ENCODE measurements around the gene DLGAP1.
"Not testable (repeated sequence)": the region's sequence is repeated elsewhere in the genome, so short reads cannot be mapped to it uniquely, and the experiment has no call there.

DLGAP1 gene

DNA sequence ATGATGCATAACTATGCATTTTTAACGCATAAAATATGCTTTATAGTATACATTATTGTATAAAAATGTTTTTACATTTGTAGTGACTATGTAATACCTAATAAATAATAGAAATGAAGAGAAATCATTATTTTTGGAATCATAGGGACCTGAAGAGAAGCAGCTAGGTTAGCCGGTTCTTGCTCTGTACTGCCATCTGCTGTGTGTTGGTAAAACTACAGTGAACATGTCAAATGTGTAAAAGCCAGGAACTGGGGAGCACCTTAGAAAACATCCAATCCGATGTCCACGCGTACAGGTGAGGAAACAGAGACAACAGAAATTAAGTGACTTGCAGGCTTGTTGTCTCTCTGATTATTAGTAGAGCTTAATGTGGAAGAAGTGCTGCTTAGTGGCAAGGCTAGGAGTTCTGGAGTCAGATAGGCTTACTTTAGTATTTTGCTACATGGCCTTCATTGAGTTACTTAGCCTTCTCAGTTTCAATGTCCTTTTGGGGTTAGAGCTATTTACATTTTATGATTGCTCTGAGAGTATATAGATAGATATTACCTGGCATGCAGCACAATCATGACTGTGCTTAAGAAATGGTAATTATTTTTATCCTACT lies 386.5 kb downstream of the DLGAP1 start:
- peak; percentile 1 to 2 for DNase-seq

DNA sequence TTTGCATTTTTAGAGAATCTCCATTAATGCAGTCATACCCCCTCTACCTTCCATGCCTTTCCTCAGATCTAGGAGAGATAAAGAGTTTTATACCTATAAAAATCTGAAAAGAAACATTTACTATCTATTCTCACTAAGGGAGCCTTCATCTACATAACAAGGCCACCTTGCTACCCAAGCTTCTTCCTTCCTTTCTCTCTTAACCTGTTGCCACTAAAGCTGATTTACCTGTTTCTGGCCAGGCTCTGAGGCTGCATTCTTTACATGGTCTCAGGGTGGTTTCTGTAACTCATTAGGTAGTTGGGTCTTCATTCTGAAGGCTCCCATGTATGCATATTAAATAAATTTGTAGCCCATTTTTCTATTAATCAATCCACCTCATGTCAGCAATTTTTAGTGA lies 391.6 kb downstream of the DLGAP1 start:
- no peak for DNase-seq

DNA sequence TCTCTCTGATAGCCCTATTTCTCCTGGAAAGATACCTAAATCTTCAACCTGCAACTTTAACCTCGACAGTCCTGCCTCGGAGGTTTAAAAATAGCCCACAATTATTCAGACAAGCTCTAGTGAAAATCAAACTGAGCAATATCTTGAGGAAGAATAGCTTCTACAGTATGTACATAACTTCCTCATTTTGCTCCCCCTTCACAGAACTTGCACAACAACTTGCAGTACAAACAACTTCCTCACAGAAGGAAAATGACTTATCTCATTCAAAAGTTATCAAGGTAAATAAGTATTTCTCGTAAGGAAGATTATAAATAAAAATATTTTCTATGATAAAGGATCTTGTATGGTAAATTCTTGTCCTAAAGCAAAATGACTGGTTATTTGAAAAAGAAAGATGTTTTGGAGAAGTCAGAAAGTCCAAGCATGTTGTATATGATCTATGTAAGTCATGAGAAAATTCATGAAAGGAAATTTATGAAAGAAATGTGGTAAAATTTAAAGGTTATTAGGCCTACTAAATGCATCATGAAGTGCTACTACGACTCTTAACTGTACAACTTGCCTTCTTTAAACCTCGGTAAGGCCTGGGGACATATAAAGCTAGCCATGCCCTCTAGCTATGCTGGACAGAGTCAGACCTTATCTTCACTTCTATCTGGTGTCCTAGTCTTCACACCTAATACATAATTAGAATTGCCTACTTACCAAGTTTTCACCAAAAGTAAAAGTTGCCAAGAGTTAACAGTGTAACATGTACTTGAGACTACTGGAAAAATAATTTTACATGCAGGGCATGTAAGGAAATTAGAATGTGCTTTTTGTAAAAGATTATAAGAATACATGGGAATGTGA lies 394.5 kb downstream of the DLGAP1 start:
- DNase-seq = no peak

DNA sequence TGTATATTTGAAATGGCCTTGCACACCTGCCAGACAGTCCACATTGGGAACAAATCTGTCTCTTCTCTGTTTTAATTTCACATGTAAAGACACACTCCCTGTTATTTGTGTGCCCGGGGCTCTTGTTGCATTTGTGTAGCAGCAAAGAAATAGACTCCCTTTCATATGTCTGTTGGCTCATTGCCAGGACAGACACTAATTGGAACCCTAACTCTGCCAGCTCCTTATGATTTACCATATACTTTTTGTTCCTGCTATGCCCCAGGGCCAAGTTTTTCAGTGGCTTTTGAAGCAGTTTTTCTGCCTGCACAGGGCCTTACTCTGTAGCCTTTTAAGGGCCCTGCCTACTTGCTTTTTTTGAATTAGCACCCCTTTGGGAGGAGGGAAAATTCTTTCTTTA lies 396.9 kb downstream of the DLGAP1 start:
- DNase-seq = no peak

DNA sequence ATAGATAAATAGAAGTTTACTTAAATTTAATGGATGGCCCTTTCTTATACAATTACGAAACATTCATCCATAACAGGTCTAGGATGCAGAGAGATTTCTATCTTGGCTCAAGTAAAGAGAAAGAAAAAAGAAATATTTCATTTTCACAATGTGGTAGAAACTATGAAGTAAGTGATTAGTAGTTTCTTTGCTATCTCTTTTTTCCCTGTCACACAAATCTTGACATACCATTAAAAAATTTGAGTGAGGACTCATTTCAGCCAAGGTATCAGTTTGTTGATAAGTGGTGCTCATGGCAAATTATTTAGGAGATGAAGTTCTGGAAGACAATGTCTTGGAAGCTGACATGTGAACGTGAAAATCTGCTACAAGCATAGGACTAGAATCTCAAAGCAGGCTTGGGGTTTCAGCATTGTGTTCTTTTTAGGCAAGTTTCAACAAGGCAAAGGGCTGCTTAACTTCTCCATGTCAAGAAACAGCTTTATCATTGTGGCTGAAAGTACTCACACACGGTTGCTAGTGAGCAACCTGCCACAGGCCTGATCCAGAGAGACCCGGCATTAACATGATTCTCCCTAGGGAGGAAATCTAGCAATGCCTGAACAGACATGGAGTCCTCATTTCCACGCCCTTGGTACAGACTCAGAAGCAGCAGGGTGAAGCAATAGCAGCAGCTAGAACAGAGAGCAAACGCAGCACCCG lies 414.6 kb downstream of the DLGAP1 start:
- DNase-seq = no peak

DNA sequence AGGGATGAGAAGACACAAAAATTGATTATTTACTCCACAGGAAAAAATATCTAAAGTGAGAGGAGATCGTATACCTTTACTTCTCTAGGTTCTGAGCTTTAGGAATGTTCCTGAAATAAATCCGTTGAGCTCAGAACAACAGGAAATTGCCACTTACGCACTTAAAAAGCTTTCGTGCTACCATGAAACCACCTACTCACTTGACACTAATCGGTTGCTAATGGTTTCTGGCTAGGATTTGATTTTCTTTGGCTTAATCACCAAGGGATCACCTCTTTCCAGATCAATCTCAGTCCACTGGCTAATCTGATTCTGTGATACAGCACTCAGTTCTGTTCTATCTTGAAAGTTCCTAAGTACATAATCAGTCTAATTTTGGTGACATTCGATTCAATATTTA lies 419.6 kb downstream of the DLGAP1 start:
- no peak for DNase-seq

DNA sequence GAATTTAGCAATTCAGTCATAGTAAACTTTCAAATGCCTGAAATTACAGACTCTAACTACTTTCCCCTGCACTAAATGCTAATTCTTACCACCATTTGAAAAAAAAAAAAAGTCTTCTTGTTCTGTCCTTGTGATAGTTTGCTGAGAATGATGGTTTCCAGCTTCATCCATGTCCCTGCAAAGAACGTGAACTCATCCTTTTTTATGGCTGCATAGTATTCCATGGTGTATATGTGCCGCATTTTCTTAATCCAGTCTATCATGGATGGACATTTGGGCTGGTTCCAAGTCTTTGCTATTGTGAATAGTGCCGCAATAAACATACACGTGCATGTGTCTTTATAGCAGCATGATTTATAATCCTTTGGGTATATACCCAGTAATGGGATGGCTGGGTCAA lies 420.3 kb downstream of the DLGAP1 start:
- DNase-seq = not testable (repeated sequence)

DNA sequence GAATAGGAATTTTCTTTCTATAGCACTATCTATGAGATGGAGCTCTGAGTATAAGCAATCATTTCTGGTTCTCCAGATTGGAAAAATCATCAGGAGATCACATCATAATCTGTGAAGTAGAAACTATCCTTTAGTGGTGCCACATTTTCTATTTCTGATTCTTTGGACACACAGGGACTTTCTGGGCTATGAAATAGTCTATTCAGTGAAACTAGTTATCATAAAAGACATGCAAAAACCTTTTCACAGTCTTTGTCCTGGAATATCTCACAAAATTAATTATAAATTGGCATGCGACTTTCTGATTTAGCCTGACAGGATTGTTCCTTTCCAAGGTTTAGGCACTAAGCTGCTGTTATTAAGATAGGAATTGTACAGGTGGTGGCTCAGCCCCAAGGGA lies 428.6 kb downstream of the DLGAP1 start:
- no peak for DNase-seq

DNA sequence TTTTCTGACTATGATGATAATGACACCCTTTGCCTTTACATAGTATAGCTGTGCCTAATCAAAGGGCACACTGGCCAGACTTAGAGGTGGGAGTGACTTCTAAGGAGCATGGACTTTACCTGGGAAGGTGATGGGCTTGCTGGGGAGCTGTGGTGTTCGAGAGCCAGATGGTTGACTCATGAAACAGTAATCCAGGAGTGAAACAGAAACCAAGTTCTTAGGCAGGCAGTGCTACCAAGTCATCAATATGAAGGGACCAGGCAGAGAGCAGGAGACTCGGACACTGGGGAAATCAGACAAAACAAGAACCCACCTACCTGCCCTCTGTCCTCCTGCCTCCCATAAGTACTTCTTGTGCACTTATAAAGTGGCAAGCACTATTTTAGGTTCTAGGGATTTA lies 430.4 kb downstream of the DLGAP1 start:
- no peak for DNase-seq

DNA sequence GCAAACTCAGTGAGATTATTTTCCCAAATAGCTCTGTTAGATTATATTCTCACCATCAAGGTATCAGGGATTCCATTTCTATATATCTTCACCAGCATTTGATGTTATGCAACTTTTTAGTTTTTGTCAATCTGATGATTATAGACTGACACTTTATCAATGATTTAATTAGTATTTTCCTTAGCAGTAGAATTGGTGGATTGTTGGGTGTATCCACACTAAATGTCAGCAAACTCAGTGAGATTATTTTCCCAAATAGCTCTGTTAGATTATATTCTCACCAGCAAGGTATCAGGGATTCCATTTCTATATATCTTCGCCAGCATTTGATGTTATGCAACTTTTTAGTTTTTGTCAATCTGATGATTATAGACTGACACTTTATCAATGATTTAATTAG lies 432.4 kb downstream of the DLGAP1 start:
- not testable (repeated sequence) for DNase-seq

DNA sequence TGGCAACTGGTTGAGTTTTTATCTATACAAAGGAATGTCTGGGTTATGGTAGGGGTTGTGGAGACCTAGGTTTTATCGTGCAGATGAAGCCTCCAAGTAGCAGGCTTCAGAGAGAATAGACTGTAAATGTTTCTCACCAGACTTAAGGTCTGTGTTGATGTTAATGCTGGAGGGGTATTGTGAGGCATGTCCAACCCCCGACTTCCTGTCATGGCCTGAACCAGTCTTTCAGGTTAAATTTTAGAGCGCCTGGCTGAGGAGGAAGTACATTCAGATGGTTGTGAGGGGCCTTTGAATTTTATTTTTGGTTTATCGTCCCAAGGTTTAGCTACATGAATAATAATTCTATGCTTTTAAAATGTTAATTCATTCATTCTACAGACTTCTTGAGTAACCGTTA lies 435.1 kb downstream of the DLGAP1 start:
- DNase-seq = no peak

DNA sequence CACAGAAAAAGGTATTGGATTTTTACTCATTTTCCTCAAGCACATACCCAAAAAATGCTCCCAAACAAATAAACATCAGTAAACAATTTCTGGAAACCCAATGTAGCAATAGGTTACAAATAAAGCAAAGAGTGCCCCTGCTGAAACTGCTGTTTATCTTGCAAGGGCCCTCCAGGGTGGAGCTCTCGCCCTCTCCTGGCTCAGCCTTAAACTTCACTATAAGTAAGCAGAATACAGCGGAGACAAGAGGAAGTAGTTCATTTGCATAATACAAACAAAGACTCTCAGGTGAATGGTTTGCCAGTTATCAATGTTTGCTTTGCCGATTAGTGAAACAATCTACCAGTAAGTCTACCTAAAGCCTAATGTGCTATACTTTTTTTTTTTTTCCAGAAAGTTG lies 437.6 kb downstream of the DLGAP1 start:
- DNase-seq = no peak

DNA sequence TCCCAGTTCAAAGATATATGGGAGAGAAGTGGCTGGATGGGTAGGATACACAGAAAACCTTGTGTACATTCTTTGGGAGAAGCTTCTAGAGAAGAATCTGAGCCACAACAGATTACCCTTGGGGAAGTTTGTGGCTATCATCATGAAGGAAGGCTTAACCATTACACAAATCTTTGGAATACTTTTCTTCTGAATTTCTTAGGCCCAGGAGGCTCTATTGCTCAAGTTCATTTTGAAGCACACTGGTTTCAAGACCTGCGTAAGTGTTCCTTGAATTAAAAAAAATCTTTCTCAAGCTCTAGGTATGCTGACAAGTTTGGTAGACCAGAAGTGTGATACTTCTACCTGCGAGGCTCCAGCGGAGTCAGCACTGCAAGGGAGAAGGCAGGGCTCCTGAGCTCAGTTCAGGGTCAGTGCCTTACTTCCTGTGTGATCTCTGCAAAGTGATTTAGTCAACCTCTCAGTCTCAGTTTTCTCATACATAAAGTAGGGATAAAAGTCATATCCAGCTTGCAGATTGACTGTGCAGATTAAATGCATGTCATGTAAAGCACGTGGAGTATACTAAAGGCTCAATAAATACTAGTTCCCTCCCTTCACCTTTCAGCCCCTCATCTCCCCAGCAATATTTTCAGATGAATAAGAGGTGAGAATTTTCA lies 438.6 kb downstream of the DLGAP1 start:
- DNase-seq = no peak

DNA sequence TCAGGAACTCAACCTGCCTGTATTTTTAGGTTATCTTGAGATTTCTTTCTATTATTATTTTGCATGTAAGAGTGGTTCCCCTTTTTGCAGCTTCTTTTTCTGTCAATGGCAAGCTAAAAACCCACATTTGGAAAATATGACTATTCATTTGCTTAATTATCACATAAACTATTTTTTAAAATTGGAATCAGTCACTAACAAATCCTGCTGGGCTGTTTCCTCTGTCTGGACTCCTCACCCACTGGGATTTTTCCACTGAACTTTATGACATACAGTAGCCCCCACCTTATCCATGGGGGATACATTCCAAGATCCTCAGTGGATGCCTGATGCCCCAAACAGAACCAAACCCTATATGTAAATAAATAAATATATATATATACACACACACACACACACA lies 447.3 kb downstream of the DLGAP1 start:
- DNase-seq = no peak

DNA sequence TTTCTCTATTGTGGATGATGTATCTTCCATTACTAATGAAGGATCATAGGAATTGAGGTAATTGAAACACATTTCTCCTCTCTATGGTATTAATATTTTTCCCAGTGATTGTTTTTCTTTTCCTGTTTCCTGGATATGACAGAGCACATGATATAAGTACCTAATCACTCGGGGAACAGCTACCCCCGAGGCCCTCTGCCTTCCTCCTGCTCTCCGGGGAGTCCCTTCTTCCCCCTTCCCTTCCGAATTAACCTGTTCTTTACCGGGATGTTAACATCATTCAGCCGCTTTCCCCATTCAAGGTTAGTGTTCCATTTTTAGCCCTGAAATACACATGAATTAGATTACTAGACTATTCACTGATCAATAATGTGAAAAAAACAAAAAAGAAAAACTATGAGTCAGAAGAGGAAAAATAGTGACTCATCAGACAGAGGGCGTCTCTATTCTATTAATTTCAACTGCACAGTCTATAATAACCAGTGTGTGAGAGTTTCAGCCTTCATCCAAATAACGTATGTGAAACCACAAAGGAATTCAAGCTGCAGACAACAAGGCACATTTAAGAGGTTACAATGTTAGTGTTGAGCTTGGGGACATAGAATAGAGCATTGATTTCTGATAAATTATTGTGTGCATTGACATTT lies 450.8 kb downstream of the DLGAP1 start:
- no peak for DNase-seq

DNA sequence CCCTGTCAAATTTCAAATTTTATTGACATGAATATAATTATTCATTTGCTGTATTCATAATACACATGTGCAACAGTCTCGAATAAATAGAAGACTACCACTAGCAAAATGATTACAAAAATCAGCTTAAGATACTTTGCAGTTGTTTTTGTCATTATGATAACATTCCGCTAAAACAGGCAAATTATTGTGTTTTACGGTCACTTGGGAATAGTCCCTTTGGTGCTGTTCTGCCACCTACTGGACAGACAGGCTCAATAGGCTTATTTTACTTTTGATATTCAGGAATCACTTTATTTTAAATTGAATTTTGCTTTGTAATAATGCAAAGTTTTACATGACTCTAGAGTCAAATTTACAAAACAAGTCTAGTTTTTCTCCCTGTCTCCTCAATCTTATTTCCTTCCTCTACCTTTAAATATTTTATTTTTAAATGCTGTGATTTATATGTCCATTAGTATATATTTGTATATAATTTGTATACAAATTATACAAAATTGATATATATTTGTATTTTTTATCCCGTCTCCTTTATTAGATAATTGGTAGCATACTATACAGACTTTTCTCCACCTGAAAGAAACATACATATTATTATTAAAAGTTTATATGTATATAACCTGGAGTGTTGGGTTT lies 456.3 kb downstream of the DLGAP1 start:
- DNase-seq = no peak

DNA sequence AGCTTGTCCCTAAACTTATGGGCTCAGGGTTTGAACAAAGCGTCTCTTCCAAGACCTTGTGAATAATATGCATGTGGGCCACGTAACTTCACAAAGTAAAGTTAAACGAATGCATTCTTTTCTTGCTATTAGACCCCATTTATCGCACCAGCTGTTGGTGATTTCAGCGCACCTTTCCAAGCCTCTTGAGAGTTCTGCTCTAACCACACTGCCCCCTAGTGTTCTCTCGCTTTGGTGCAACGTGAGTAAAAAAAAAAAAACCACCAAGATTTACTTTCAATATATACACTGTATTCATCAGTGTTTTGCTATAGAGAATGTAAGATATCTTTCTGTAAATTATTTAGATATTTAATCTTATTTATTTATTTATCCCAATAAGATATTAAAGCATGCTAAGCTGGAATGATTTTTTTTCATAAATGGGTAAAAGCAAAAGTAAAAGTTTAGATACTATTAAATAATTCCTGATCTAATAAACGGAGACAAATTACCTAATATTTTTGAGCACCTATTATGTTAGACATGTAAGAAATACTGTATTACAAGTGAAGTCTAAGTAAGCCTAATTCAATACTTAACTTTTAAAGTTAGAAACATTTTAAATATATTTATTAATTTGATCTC lies 459.5 kb downstream of the DLGAP1 start:
- DNase-seq = peak; percentile 25 to 39

DNA sequence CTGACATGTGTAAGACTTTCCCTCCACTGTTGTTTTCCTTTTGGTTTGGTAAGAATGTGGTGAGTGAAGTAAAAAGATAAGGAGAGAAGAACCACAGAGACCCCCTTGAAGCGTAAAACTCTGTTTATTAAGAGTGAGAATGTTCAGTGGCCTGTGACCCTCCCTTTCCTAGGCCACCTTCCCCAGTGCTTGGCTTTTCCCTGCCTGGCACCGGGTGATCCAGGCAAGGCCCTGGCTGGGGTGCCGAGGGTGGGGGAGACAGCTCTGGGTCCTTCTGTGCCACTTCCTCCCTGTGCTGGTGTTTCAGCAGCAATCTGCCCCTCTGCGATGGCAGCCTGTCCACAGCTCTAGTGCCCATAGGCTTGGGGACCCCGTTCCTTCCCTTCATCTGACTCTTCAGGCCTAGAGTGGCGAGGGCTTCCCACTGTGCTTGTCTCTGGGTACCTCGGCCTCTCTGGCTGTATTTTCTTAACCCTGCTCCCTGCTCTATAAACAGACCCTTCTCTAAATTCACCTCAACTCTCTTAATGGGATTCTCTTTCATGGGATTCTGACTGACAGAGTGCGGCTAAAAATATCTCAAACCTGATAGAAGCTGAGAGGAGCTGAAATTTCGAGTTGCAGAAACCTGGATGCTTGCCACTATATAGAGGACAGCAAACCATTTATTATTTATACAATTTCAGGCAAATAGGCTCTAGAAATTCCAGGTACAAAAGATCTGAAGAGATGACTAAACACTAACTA lies 461.0 kb downstream of the DLGAP1 start:
- DNase-seq = no peak

DNA sequence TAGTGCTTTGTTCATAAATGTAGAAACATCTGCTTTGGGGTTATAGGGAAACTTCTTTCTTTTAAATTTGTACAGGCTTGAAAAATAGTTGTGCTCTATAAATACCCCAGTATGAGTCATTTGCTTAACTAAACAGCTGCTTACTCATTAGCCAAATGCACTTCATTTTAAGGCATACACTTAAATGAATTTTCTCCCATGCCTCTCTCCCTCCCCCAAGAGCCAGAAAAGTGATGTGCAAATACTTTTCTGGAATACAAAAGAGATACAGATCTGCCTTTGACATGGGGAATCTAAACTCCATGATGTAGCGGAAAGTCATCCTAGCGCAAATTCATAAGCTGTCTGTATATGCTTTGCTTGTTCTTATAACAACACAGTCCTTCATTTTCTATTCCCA lies 469.4 kb downstream of the DLGAP1 start:
- no peak for DNase-seq

DNA sequence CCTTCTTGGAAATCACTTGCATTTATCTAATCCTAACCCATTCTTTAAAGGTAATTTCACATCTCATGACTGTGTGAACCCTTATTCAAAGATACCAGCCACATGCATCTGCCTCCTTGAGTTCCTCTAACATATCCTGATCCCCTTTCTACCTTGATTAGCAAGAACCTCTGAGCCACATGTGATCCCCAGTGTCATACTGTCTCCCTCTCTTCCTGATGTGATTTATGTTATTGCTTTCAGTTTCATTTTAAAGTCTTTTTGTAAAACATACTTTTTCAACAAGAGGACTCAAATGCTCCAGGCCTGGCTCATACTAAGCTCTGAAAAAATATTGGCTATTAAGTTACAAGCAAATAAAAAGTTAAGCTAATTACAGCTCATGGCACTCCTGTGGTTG lies 470.1 kb downstream of the DLGAP1 start:
- DNase-seq = no peak

DNA sequence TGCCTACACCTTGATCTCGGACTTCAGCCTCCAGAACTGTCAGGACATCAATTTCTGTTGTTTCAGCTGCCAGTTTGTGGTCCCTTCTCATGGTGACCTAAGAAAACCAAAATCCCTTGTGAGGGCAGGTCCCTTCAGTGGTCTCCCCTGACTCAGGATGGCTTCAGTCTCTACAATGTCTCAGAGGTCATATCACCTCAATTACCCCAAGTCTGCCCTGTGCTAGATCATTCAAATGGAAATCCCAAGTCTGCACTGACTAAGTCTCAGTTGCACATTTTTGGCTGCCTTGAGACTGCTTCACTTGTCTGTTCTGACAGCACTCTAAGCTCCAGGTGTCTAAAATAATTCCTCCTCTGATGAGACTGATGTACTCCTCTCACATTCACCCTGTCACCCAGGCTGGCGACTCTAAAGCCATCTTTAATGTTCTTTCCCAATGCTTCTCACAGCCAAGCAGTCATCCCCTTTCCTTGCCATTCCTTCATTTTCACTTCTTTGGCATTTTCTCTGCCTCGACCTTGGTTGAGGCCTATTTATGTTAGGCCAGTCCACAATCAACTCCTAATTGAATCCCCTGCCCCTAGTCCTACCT lies 470.8 kb downstream of the DLGAP1 start:
- no peak for DNase-seq

All from activated CD4-positive, alpha-beta T cell treated with anti-CD3 and anti-CD28 coated beads, Interleukin-2, amount 50 U/mL, for 4 hours (primary cell).